GM12873 (cell line): Measurements from ENCODE around the gene HHAT.

Experiments used
- CTCF ChIP-seq: IDR thresholded peaks from 2 replicates; pipeline ENCODE4 v1.5.1; 2012; ENCODE audit warnings: low read depth, mild to moderate bottlenecking, moderate library complexity, low read length, control low read depth; ENCODE audit not compliant: insufficient read depth; ENCODE audit errors: missing control alignments

Gene HHAT

GRCh38 chr1:210376836-210377372 is 48.2 kb downstream of the HHAT start:
- TF ChIP-seq CTCF, result no peak

GRCh38 chr1:210377731-210378333 is 49.1 kb downstream of the HHAT start:
- TF ChIP-seq CTCF, result no peak

- TF ChIP-seq CTCF, result no peak
Measured at GRCh38 chr1:210378736-210379135, 50.0 kb downstream of the HHAT start.

GRCh38 chr1:210381934-210382333 is 53.2 kb downstream of the HHAT start:
- no peak for TF ChIP-seq CTCF

GRCh38 chr1:210384625-210385024 is 55.9 kb downstream of the HHAT start:
- TF ChIP-seq CTCF, result no peak

- TF ChIP-seq CTCF, result no peak
Measured at GRCh38 chr1:210385228-210385627, 56.5 kb downstream of the HHAT start.

- TF ChIP-seq CTCF, result no peak
Measured at GRCh38 chr1:210394281-210394821, 65.6 kb downstream of the HHAT start.
